Liver (tissue), 9 donors: ENCODE measurements around the gene ABHD17A. TPM values are rescaled to one million over a fixed set of nuclear protein-coding genes. Genes with fewer than 3 reads are reported as not detected.

ENCODE experiments used
- DNase-seq: peaks from one replicate; pipeline ENCODE4 v3.0.0-alpha.2; 2017; ENCODE audit warnings: low spot score
- H3K27ac ChIP-seq, 2 donors: one replicate each; pipeline ENCODE4 v1.7.0; 2013; ENCODE audit warnings: inconsistent platforms in 2 of 2, low read length in 2 of 2, control low read depth in 1 of 2, low read depth in 1 of 2, mild to moderate bottlenecking in 1 of 2
- H3K27me3 ChIP-seq, 4 donors: one replicate each; pipeline versions ENCODE4 v1.6.1 to v1.7.0; 2013; ENCODE audit warnings: low read length in 3 of 4, inconsistent platforms in 1 of 4, mild to moderate bottlenecking in 1 of 4, moderate library complexity in 1 of 4; ENCODE audit not compliant: control insufficient read depth in 4 of 4, insufficient read depth in 4 of 4
- H3K36me3 ChIP-seq, 4 donors: one replicate each; pipeline versions ENCODE4 v1.6.1 to v1.7.0; 2013; ENCODE audit warnings: low read length in 3 of 4, mild to moderate bottlenecking in 3 of 4, low read depth in 1 of 4, moderate library complexity in 1 of 4; ENCODE audit not compliant: control insufficient read depth in 4 of 4, insufficient read depth in 3 of 4
- H3K4me1 ChIP-seq, 4 donors: one replicate each; pipeline versions ENCODE4 v1.6.1 to v1.7.0; 2013; ENCODE audit warnings: low read length in 3 of 4, mild to moderate bottlenecking in 3 of 4, moderate library complexity in 1 of 4; ENCODE audit not compliant: control insufficient read depth in 4 of 4, insufficient read depth in 4 of 4
- H3K4me3 ChIP-seq, 3 donors: one replicate each; pipeline versions ENCODE4 v1.6.1 to v1.7.0; 2013; ENCODE audit warnings: low read length in 3 of 3, control low read depth in 1 of 3, low read depth in 1 of 3, mild to moderate bottlenecking in 1 of 3
- H3K9ac ChIP-seq, 2 donors: one replicate each; pipeline ENCODE4 v1.7.0; 2013; ENCODE audit warnings: low read length in 2 of 2, mild to moderate bottlenecking in 2 of 2, moderate library complexity in 2 of 2, control low read depth in 1 of 2, low read depth in 1 of 2
- H3K9me3 ChIP-seq, 4 donors: one replicate each; pipeline versions ENCODE4 v1.6.1 to v1.7.0; 2013; ENCODE audit warnings: low read length in 3 of 4; ENCODE audit not compliant: control insufficient read depth in 4 of 4
- ATF3 ChIP-seq: IDR thresholded peaks from 2 replicates; pipeline ENCODE4 v1.6.1; 2016; ENCODE audit warnings: antibody characterized with exemption
- EGR1 ChIP-seq, 2 donors: IDR thresholded peaks; 2 replicates each; pipeline ENCODE4 v1.6.1; 2016 to 2018; ENCODE audit warnings: antibody characterized with exemption in 2 of 2, low read depth in 2 of 2
- GABPA ChIP-seq, 2 donors: IDR thresholded peaks in 1 of 2; conservative IDR thresholded peaks in 1 of 2; 2 replicates each; pipeline ENCODE4 v1.6.1; 2016; ENCODE audit warnings: antibody characterized with exemption in 2 of 2, mild to moderate bottlenecking in 1 of 2, moderate library complexity in 1 of 2
- HNF4G ChIP-seq: IDR thresholded peaks from 2 replicates; pipeline ENCODE4 v1.6.1; 2016; ENCODE audit warnings: antibody characterized with exemption
- JUND ChIP-seq, 2 donors: IDR thresholded peaks; 2 replicates each; pipeline ENCODE4 v1.6.1; 2016; ENCODE audit warnings: antibody characterized with exemption in 2 of 2
- RAD21 ChIP-seq, 2 donors: IDR thresholded peaks; 2 replicates each; pipeline ENCODE4 v1.6.1; 2016; ENCODE audit warnings: antibody characterized with exemption in 2 of 2, mild to moderate bottlenecking in 2 of 2
- RXRA ChIP-seq, 2 donors: IDR thresholded peaks; 2 replicates each; pipeline ENCODE4 v1.6.1; 2017 to 2018; ENCODE audit warnings: antibody characterized with exemption in 2 of 2, mild to moderate bottlenecking in 1 of 2
- SP1 ChIP-seq: IDR thresholded peaks from 2 replicates; pipeline ENCODE4 v1.6.1; 2018; ENCODE audit warnings: antibody characterized with exemption, mild to moderate bottlenecking
- TAF1 ChIP-seq: conservative IDR thresholded peaks from 2 replicates; pipeline ENCODE4 v1.6.1; 2016; ENCODE audit warnings: antibody characterized with exemption, mild to moderate bottlenecking
- YY1 ChIP-seq: IDR thresholded peaks from 2 replicates; pipeline ENCODE4 v1.6.1; 2016; ENCODE audit warnings: antibody characterized with exemption, mild to moderate bottlenecking
- WGBS: extraction: QIAGEN DNeasy Blood & Tissue Kit; methylation state at CpG from one replicate; pipeline ENCODE4 v1.1.7; 2013; 5-methylcytosine and 5-hydroxymethylcytosine counted together
- polyA plus RNA-seq, 2 donors: library from polyadenylated mRNA; stranded (reverse) in 1 of 2; unstranded in 1 of 2; fragments of 200-250 nt in 1 of 2; fragments of >200 nt in 1 of 2; fragmentation: Nextera tagmentation in 1 of 2; extraction: Ambion mirVana in 1 of 2; gene quantifications; one replicate each; pipeline versions ENCODE4 v1.2.1 to v1.2.3, GENCODE V29; 2013 to 2015
- total RNA-seq, 2 donors: library from RNA; depleted of rRNA; stranded (reverse); fragments of >200 nt; gene quantifications; one replicate each; pipeline ENCODE4 v1.2.3, GENCODE V29; 2014
- donor health status: healthy.
- donor health status: healthy.
- donor health status: healthy.
- donor health status: healthy.
- donor health status: healthy.

The ABHD17A gene
- total and polyA plus RNA-seq, 4 donors: 8.1 to 30.2 (median 27.0) TPM

- Histone ChIP-seq H3K9me3 (no peaks in the 10 kb centered on the region), H3K9ac (peak overlapping the region; percentile 43 to 70), H3K4me3 (peak overlapping the region; percentile 78 to 95 (median 88)), H3K4me1 (peaks cover 36 to 58% (median 44%) of the 10 kb centered on the region in 4 donors), H3K27me3 (no peaks in the 10 kb centered on the region), H3K36me3 (peaks cover 0 to 3% (median 0%) of the 10 kb centered on the region in 4 donors), H3K27ac (peak overlapping the region; percentile 84 to 95)
- no peak for DNase-seq
- WGBS: 3% methylated on average over 16 of the region's 16 CpGs
- peak; percentile 59 to 63 for TF ChIP-seq GABPA (IDR thresholded peaks at IDR 0.05 in 1 of 2, conservative IDR thresholded peaks at IDR 0.05 in 1 of 2)
- no peak for TF ChIP-seq EGR1 (IDR thresholded peaks at IDR 0.05; ENCODE audit: low read depth in 2 of 2)
- TF ChIP-seq TAF1: no peak
- TF ChIP-seq RXRA (IDR thresholded peaks at IDR 0.05): no peak
- TF ChIP-seq JUND (IDR thresholded peaks at IDR 0.05): no peak
These were observed 10.6 kb downstream of the ABHD17A start for GRCh38 chr19:1874554-1875185.

GRCh38 chr19:1873524-1874473 is 11.5 kb downstream of the ABHD17A start:
- Histone ChIP-seq H3K9me3 (no peaks in the 10 kb centered on the region), H3K27me3 (no peaks in the 10 kb centered on the region), H3K4me1 (peaks cover 36 to 58% (median 45%) of the 10 kb centered on the region in 4 donors), H3K9ac (peak overlapping the region; percentile 43 to 70), H3K36me3 (peaks cover 0 to 3% (median 0%) of the 10 kb centered on the region in 4 donors), H3K27ac (peak overlapping the region; percentile 84 to 95), H3K4me3 (peak overlapping the region; percentile 38 to 88 (median 56))
- no peak for DNase-seq
- 30% methylated on average over 29 of the region's 29 CpGs for WGBS
- peak; percentile 78 for TF ChIP-seq YY1
- no peak for TF ChIP-seq ATF3

- Histone ChIP-seq H3K9me3 (no peaks in the 10 kb centered on the region), H3K9ac (peak overlapping the region in 1 of 2 donors; percentile 22), H3K4me3 (peak overlapping the region; percentile 1 to 88 (median 13)), H3K36me3 (peaks cover 0 to 3% (median 0%) of the 10 kb centered on the region in 4 donors), H3K27ac (peak overlapping the region; percentile 84 to 95), H3K4me1 (peaks cover 36 to 58% (median 45%) of the 10 kb centered on the region in 4 donors), H3K27me3 (no peaks in the 10 kb centered on the region)
- TF ChIP-seq RXRA (IDR thresholded peaks at IDR 0.05) (no peak), YY1 (no peak), HNF4G (no peak), RAD21 (IDR thresholded peaks at IDR 0.05) (no peak), TAF1 (no peak), SP1 (no peak)
- whole genome bisulfite sequencing: 83% methylated on average over 25 of the region's 25 CpGs
- DNase-seq: peak; percentile 40
These were observed 12.3 kb downstream of the ABHD17A start for GRCh38 chr19:1872807-1873523.
